HL-60/S4 treated with phorbol 12-myristate 13-acetate at 8.2 ng/mL for 4 days and 3 days (cell line): ENCODE data around the gene TBC1D24.
"Not testable (repeated sequence)": the region's sequence is repeated elsewhere in the genome, so short reads cannot be mapped to it uniquely, and the experiment has no call there.

ENCODE experiments used
- in situ Hi-C: fragments of 300-500 bp; cut with MboI; formaldehyde crosslinking; loops from 2 replicates; pipeline ENCODE4 v1.15.0; 2022; ENCODE audit warnings: low sequenced_read_pairs

Gene TBC1D24

DNA sequence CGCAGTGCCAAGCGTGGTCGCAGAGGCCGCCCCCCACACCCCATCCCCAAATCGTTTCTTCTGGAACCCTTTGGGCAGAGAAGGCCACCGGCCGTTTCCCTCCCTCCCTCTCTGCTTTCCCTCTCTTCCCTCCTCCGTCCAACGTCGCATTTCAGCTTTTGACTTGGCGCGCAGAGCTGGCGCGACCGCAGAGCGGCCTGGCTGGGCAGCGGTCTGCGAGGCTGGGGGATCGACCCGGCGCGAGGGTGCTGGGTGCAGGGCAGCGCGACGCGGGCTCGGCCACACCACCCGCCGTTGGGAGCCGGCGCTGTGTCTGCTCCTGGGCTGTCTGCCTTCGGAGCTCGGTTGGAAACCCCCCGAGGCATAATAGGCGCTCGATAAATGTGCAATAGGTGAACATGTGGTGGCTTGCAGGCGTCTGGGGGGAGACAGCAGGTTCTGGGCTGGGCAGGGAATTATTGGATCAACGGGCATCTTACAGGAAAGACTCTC lies 6.6 kb upstream of the TBC1D24 start:
- in situ Hi-C loops, result no loop called here

DNA sequence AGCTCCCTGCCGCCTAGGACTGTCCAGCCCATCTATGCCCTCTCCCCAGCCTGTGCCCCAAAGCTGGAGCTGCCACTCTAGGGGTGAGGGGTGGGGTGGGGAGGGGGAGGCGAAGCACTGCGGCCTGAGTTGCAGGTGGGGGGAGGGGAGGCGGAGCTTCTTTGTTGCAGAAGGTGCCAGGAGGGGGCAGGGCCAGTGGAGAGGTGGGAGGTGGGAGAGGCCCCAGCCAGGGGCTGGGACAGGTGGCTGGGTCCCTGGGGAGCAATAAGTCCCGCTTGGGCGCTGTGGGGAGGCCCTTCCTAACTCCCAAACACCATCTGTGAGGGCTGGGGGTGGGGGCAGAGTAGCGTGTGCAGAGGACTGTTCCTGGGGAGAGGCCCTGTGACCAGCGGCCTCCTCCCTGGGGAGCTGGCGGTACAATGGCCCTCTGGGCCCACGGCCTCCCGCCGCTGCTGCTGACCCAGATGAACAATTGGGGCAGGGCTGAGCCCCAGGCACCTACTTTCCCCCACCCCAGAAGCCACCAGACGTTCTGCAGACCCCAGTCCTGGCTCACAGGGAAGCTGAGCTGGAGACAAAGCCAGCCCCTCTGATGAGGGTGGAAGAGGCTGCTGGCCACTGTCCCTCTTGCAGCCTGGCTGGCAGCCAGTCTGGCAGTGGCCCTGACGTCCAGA lies 6.1 kb upstream of the TBC1D24 start:
- in situ Hi-C loops, result no loop called here

DNA sequence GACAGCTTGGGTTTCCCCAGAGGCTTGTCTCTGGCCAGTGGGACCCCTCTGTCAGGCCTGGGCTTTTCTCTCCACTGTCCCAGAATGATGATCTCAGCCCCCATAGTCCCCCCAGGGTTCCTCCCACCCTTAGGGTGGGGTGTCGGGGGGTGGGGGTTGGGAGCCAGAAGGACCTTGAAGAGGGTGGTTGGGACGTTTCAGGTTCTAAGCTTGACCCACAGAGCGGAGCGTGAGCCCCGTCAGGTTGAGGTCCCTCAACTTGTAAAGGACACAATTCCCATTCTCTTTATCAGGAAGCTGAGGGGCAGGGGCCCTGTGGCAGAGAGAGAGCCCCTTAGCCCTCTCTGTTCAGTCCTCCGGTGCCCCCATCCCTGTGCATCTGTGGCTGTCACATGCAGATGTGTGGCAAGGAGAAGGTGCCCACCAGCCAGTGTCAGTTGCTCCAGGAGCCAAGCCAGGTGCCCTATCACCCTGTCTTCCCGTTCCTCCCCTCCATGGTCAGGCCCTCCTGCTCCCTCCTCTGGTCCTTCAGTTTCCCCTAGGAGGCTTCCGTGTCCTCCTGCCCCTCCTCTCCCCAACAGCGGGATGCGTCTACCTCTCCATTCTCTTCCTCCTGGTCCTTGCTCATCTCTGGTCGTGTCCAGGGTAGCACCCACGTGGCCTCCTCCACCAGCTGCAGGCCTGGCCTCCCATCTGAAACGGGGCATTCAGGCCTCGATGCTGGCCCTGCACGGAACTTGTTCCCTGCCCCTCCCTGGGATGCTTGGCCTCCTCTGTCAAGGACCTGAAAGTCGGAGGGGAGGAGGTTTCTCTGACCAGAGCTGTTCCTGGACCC lies 5.3 kb upstream of the TBC1D24 start:
- in situ Hi-C loops, result no loop called here

DNA sequence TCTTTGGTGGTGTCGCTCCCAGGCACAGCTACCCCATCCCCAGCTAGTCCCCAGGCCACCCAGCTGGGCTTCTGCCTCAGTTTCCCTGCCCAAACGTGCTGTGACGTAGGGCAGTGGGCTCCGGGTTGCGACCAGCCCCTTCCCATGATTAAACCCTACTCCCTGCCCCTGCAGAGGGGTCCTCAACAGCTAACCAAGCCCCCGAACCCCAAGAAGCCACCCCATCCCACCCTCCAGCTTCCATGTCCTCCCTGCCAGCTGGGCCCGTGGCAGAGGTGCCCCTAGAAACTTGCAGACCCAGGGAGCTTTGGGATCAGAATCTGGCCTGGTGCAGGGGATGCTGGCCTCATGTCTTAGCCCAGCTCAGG lies 4.7 kb upstream of the TBC1D24 start:
- in situ Hi-C loops, result no loop called here

DNA sequence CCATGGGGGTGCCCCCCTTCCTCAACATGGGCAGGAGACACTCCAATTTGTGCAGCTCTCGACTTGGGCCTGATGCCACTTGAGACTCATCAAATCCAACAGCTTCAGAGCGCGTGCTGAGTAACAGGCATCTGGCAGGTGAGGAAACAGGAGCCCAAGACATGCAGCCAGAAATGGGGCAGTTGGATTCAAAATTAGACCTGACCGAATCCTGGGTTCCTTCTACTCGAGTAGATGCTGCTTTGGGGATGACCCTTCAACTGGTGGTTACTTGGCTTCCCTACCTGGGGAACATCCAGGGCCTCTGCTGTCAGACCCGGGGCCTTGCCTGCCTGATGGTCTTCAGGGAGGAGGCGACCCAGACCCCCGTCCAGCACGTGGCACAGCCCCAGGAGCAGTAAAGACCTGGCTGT lies 4.3 kb upstream of the TBC1D24 start:
- in situ Hi-C loops, result no loop called here

DNA sequence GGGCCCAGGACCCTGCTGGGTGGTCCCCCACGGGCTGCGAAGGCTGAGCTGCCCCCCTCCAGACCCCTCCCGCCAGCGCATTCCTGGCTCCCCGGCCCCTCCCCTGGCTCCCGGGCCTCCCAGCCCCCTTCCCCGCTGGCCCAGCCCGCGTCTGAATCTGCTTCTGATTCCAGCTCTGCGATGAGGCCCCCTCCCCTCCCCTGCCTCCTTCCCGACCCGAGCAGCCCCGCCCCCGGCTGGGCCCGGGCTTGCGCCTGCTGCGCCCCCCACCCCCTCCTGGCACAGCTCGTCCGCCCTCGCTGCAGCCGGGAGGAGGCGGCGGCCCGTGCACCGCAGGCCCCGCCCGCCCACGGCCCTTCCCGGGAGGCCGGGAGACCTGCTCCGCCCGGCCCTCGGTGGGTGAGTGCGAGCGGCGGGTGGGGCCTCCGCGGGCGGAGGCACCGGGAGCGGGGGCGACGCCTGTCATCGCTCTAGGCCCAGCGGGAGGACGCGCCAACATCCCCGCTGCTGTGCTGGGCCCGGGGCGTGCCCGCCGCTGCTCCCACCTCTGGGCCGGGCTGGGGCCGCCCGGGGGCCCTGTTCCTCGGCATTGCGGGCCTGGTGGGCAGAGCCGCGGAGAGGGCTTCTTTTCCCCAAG lies 3.8 kb upstream of the TBC1D24 start, which contains the start of gene NTN3:
TSS of gene NTN3 (plus strand) at position 282 of the 637 bp plus-strand sequence. CDS start 405 bp downstream, outside the sequence.
- in situ Hi-C loops, result no loop called here

DNA sequence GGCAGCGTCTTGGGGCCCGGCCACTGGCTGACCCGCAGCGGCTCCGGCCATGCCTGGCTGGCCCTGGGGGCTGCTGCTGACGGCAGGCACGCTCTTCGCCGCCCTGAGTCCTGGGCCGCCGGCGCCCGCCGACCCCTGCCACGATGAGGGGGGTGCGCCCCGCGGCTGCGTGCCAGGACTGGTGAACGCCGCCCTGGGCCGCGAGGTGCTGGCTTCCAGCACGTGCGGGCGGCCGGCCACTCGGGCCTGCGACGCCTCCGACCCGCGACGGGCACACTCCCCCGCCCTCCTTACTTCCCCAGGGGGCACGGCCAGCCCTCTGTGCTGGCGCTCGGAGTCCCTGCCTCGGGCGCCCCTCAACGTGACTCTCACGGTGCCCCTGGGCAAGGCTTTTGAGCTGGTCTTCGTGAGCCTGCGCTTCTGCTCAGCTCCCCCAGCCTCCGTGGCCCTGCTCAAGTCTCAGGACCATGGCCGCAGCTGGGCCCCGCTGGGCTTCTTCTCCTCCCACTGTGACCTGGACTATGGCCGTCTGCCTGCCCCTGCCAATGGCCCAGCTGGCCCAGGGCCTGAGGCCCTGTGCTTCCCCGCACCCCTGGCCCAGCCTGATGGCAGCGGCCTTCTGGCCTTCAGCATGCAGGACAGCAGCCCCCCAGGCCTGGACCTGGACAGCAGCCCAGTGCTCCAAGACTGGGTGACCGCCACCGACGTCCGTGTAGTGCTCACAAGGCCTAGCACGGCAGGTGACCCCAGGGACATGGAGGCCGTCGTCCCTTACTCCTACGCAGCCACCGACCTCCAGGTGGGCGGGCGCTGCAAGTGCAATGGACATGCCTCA lies 3.1 kb upstream of the TBC1D24 start:
- in situ Hi-C loops, result no loop called here

DNA sequence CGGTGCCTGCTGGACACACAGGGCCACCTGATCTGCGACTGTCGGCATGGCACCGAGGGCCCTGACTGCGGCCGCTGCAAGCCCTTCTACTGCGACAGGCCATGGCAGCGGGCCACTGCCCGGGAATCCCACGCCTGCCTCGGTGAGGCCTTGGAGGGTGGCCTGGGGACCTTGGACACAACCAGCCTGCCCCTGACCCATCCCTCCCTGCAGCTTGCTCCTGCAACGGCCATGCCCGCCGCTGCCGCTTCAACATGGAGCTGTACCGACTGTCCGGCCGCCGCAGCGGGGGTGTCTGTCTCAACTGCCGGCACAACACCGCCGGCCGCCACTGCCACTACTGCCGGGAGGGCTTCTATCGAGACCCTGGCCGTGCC lies 2.5 kb upstream of the TBC1D24 start:
- in situ Hi-C loops, result no loop called here

DNA sequence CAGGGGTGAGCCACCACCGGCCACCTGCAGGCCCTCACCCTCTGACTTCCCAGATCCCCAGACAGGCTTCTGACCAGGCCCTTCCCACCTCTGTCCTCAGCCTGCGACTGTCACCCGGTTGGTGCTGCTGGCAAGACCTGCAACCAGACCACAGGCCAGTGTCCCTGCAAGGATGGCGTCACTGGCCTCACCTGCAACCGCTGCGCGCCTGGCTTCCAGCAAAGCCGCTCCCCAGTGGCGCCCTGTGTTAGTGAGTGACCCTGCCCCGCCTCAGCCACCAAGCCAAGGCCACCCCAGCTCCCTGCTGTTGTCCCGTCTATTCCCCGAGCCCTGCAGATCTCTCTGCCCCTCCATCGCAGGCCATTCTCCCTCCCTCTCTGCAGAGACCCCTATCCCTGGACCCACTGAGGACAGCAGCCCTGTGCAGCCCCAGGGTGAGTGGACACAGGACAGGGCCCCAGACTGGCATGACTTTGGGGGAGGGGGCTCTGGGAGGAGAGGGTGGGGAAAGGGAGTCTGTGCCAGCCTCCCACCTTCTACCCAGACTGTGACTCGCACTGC lies 2.0 kb upstream of the TBC1D24 start:
- in situ Hi-C loops, result no loop called here

DNA sequence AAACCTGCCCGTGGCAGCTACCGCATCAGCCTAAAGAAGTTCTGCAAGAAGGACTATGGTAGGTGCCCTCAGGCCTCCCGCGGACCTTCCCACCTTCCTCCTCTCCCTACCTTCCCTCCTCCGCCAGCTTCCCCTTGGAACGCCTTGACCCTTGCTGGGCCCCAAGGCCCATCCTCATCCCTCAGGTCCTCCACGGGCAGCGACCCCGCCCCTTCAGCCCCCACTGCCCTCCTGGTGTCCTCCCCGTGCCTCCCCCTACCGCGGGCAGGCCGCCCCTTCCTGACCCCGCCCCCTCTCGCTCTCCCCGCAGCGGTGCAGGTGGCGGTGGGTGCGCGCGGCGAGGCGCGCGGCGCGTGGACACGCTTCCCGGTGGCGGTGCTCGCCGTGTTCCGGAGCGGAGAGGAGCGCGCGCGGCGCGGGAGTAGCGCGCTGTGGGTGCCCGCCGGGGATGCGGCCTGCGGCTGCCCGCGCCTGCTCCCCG lies 1.4 kb upstream of the TBC1D24 start:
- in situ Hi-C loops, result no loop called here

DNA sequence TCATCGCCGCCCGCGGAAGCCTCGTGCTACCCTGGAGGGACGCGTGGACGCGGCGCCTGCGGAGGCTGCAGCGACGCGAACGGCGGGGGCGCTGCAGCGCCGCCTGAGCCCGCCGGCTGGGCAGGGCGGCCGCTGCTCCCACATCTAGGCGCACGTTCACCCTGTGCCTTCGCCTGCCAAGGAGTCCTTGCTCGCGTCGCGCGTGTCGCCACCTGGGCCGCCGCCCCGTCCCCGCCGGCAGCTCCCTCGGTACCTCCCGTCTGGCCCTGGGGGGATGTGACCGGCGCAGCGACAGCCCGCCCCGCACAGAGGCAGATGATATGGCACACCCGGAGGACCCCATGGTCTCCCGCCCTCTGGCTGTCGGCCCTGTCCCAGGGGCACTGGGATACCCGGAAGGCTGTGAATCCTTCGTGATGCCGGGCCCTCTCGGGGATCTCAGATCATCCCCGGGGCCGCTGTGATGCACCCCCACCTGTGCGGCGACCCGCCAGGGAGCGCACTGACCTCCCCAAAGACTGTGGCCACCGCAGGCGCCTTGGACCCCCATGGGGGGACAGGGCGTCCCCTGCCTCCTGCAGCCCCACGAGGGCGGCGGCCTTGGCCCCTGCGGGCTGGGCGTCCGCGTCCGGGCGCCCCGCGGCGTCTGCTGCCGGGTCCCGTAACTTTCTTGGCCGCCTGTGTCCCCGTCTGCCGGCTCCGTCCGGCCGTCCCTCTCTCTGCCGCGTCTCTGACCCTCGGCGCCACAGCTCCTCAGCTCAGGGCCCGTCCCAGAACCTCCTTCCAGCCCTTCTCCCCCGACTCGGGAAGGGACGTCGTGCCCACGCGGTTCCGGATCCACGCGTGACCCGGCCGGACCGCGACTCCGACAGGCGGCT lies 689 bp upstream of the TBC1D24 start:
- in situ Hi-C loops, result no loop called here

DNA sequence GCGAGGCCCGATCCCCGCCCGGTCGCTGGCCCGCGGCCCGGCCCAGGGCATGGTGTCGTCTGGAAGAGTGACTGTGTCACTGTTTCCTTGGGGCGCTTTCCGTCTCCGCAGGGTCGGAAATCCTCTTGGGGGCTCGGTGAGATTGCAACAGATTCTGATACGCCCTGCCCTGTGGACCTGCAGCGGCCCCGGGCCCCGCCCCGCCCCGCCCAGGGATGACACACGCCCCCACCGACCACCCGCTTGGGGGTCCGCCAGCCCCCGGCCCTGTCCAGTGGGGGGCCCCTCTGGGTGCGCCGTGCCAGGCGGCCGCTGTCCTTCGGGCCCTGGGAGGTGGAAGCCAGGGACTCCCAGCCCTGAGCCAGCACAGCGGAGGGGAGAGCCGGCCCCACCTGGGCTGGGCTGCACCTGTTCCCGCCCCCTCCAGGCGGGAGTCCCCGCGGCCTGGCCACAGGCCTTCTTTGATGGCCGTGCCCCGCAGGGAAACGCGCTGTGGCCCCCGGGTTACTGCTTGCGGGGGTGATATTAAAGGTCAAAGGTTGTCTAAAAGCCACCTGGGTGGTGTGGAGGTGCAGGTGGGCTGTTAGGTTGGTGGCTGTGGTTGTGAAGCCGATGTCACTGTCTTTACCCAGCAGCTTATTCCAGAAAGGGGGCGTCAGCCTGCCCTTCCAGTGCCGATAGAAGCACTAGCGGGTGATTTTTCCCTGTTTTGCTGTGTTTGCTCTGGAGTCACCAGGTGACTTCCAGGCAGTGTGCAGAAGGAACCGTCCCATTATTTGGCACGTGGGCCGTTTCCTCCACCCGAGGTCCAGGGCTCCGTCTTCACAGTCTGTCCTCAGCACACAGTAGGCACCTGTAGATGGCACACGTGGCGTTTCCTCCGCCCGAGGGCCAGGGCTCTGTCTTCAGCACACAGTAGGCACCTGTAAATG lies 752 bp downstream of the TBC1D24 start:
- in situ Hi-C loops, result no loop called here

DNA sequence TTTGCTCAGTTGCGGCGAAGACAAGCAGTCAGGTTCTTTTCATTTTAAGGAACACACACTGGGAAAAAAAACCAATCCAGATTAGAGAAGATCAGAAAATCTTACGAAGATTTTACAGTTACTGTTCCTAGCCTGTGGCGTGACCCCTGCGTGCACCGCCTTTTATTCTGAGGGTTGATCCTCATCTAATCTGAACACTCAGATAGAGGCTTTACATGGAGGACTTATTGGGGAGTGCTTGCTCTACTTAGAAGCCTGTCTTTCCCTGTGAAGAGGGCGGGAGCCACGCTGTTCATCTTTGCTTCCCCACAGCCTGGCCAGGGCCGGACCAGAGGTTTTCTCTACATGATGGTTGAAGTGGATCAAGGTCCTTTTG lies 1.4 kb downstream of the TBC1D24 start:
- in situ Hi-C loops, result no loop called here

DNA sequence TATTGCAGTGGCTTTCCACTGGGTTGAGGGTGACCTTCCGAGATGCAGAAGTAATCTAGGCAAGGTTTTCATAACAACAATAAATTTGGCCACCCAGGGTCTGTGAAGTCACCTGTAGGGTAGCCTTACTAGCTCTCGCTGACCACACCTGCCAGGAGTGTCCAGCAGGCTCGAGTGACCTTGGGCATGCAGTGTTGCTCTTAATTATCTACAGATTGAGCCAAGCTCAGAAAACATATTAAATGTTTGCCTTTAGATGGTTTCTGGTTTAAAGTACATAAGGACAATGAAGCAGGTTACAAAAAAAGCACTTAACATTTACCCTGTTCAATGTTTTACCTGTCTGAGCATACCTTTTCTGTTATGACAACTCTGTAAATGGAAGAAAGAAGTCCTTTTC lies 1.8 kb downstream of the TBC1D24 start:
- in situ Hi-C loops, result no loop called here

DNA sequence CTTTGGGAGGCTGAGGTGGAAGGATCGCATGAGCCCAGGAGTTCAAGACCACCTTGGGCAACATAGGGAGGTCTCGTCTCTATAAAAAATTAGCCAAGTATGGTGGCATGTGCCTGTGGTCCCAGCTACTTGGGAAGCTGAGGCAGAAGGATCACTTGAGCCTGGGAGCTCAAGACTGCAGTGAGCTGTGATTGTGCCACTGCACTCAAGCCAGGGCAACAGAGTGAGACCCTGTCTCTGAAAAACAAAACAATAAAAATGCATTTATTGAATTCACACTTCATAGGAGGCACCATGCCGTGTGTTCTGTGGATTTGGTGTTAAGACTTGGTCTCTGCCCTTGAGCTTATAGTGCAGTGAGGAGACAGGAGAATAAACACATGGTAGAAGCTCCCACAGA lies 2.4 kb downstream of the TBC1D24 start:
- in situ Hi-C loops, result no loop called here

DNA sequence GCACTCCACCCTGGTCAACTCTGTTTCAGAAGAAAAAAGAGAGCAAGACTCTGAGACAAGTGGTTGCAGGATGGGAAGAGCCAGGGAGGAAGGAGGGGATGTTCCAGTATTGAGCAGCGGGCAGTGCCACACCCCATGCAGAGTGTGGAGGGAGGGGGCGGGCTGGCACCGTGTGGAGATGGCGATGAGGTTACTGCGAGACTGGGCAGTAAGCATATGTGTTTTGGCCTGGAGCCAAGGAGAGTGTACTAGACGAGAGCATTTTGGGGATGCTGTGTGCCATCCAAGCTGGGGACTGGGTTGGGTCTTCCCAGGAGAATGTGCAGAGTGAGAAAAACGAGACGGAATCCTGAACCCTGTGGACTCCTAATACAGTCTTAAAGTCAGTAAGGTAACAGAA lies 3.4 kb downstream of the TBC1D24 start:
- in situ Hi-C loops, result no loop called here

DNA sequence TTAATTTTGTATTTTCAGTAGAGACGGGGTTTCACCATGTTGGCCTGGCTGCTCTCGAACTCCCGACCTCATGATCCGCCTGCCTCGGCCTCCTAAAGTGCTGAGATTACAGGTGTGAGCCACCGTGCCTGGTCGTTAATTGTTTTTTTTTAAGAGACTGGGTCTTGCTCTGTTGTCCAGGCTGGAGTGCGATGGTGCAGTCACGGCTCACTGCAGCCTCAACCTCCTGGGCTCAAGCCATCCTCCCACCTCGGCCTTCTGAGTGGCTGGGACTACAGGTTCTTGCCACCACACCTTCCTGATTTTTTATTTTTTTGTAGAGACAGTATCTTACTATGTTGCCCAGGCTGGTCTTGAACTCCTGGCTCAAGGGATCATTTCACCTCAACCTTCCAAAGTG lies 5.1 kb downstream of the TBC1D24 start:
- in situ Hi-C loops, result not testable (repeated sequence)

DNA sequence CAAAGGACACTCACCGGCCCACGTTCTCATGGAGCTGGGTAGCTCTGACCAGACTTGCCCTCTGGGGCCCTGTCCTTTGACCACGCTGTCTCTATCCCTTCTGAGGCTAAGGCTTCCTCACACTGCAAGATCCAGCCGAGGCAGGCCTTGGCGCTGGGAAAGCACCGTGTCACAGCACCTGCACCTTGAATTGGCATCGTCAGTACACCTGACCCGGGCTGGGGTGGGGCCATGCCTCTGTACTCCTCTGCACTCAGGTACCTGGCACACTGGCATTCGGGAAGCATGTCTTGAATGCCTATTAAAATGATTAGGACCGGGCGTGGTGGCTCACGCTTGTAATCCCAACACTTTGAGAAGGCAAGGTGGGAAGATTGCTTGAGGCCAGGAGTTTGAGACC lies 6.0 kb downstream of the TBC1D24 start:
- in situ Hi-C loops, result no loop called here
